ENCODE measurements around the gene USP9X.
"Not testable (repeated sequence)": the region's sequence is repeated elsewhere in the genome, so short reads cannot be mapped to it uniquely, and the experiment has no call there.

Gene USP9X

DNA sequence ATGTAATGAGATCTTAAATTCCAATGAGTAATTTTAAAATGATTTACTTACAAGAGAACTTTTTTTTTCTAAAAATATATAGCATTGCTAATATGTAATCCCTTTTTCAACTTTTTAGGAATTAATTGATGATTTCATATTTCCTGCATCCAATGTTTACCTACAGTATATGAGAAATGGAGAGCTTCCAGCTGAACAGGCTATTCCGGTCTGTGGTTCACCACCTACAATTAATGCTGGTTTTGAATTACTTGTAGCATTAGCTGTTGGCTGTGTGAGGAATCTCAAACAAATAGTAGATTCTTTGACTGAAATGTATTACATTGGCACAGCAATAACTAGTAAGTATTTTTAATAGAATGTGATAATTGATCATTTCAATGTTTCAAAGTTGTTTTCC is 113.2 kb downstream of the USP9X start:
- DNase-seq (ENCODE audit: low read depth): no peak

- no peak for DNase-seq (ENCODE audit: low read depth)
Observed at GRCh38 chrX:41200785-41201184, 115.5 kb downstream of the USP9X start.

DNA sequence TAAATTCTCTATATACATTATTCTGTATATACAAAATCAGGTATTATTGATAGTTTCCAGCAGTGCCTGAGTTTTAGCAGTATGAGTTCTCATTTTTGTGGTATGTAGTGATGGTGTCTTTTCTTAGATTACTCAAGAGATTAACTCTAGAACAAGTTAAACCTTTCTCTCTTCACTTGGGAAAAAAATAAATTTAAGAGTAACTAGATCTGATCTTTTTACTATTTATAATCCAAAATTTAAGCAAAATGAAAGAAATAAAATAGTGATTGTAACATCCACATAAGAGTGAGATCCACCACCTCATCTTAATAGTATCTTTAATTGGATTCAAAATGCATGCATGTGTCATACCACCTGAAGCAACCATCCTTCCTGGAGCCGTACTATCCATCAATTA is 124.6 kb downstream of the USP9X start:
- DNase-seq (ENCODE audit: low read depth): no peak

- DNase-seq (ENCODE audit: low read depth): no peak
Observed at GRCh38 chrX:41224605-41225004, 139.4 kb downstream of the USP9X start.

- DNase-seq (ENCODE audit: low read depth): no peak
Observed at GRCh38 chrX:41233988-41234387, 148.7 kb downstream of the USP9X start.

- DNase-seq (ENCODE audit: low read depth): not testable (repeated sequence)
Observed at GRCh38 chrX:41234471-41234870, 149.2 kb downstream of the USP9X start.

DNA sequence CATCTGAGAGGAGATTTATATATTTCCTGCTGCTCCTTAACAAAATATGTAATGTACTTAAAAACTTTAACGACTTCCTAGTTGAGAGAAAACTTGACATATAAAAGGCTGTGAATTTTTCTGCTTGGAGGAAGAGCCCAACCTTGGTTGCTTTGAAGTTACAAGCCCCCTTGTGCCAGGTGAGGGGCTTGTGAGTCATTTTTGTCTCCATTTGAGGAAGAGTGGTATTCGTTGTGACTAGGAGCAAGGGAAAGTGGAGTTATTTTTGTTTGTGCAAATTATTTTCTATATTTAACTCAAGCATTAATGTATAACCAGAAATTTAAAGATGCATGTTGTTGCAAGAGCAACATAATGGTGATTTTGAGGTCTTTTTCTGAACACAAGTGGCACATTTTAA is 149.7 kb downstream of the USP9X start:
- DNase-seq (ENCODE audit: low read depth): no peak

DNA sequence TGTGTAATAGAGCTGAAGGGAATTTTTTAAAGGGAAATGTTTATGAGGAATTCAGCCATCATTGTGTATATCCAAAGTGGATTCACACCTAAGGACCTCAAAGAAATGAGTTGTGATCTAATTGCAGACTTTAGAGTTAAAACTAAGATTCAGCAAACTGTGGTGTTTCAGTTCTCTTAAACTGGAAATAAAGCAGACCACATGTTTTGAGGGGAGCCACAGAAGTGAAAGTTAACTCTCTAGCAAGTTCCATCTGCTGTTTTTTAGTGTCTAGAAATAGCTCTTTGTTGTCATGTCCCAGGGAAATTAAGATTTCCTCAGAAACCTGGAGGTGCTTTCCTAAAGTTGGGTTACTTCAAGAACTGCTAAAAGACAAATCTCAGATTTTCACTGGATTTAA is 151.4 kb downstream of the USP9X start:
- no peak for DNase-seq (ENCODE audit: low read depth)

- no peak for DNase-seq (ENCODE audit: low read depth)
Observed at GRCh38 chrX:41240509-41240908, 155.3 kb downstream of the USP9X start.

DNA sequence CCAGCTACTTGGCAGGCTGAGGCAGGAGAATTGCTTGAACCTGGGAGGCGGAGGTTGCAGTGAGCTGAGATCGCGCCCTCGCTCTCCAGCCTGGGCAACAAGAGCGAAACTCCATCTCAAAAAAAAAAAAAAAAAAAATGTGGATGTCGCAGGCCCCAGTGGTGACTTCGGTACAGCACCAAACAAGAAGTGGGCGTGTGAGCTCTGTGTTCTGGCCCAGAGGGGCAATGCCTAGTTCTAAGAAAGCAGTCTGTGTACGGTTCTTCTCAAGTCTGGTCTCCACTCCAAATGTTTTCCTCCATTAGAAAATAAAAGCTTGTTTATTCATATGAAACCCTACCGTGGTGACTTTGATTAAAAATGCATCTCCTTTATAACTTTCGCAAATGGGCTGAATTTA is 156.7 kb downstream of the USP9X start:
- no peak for DNase-seq (ENCODE audit: low read depth)

GRCh38 chrX:41245641-41246040 is 160.4 kb downstream of the USP9X start:
- no peak for DNase-seq (ENCODE audit: low read depth)

- DNase-seq (ENCODE audit: low read depth): no peak
Observed at GRCh38 chrX:41250867-41251266, 165.6 kb downstream of the USP9X start.

- no peak for DNase-seq (ENCODE audit: low read depth)
Observed at GRCh38 chrX:41257801-41258200, 172.6 kb downstream of the USP9X start.

GRCh38 chrX:41258226-41258625 is 173.0 kb downstream of the USP9X start:
- no peak for DNase-seq (ENCODE audit: low read depth)

DNA sequence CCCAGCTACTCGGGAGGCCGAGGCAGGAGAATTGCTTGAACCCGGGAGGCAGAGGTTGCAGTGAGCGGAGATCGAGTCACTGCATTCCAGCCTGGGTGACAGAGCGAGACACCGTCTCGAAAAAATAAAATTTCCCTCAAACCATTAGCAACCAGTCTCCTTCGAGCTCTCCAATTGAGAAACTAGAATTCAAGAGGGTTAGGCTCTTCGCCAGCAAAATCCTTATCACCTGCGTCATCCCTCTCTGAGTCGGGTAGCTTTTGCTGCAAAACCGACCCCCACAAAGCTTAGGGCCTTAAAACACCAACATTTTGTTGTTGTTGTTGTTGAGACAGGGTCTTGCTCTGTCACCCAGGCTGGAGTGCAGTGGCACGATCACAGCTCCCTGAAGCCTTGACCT is 173.6 kb downstream of the USP9X start:
- DNase-seq (ENCODE audit: low read depth): no peak

DNA sequence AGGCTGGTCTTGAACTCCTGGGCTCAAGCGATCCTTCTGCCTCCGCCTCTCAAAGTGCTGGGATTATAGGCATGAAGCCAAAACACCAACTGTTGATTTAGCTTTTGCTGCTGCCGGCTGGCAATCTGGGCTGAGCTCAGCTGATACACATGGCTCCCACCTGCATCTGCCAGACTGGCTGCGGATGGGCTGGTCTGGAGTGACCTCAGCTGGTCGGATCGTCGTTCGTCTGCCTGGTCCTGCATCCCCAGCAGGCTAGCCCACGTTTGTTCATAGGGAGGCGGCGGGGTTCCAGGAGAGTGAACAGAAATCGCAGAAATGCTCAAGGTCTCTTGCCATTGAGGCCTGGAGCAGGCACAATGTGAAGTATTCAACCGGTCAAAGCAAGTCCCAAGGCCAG is 174.3 kb downstream of the USP9X start:
- DNase-seq (ENCODE audit: low read depth): no peak

DNA sequence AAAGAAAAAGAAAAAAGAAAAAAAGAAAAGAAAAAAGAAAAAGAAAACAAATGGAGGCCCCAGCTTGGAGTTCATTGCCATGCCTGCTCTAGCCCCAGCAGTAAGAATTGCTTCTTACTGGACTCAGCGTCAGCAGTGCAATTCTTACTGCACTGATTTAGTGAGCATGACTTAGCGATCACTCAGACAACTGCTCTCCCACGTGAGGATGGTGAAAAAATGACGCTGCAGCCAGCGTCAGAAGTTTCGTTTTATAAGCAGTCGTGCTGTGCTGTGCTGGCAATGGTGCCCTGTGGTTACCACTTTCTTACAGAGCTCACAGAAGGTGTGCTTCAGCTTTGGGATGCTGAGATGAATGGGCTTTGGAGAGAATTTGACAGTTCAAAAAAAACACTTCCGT is 180.4 kb downstream of the USP9X start:
- DNase-seq (ENCODE audit: low read depth): no peak

DNA sequence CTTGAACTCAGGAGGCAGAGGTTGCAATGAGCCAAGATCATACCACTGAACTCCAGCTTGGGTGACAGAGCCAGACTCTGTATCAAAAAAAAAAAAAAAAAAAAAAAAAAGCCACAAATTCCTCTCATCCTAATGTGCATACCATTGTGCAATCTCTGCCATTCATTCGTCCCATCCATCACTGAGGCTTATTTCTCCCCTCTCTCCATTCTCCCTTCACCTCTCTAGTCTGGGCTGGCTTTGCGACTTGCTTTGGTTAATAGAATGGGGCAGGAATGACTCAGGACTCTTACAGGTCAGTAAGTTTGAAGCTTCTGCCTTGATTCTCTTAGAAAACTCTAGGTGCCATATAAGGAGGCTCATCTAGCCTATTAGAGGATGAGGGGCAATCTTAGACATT is 188.4 kb downstream of the USP9X start:
- no peak for DNase-seq (ENCODE audit: low read depth)

DNA sequence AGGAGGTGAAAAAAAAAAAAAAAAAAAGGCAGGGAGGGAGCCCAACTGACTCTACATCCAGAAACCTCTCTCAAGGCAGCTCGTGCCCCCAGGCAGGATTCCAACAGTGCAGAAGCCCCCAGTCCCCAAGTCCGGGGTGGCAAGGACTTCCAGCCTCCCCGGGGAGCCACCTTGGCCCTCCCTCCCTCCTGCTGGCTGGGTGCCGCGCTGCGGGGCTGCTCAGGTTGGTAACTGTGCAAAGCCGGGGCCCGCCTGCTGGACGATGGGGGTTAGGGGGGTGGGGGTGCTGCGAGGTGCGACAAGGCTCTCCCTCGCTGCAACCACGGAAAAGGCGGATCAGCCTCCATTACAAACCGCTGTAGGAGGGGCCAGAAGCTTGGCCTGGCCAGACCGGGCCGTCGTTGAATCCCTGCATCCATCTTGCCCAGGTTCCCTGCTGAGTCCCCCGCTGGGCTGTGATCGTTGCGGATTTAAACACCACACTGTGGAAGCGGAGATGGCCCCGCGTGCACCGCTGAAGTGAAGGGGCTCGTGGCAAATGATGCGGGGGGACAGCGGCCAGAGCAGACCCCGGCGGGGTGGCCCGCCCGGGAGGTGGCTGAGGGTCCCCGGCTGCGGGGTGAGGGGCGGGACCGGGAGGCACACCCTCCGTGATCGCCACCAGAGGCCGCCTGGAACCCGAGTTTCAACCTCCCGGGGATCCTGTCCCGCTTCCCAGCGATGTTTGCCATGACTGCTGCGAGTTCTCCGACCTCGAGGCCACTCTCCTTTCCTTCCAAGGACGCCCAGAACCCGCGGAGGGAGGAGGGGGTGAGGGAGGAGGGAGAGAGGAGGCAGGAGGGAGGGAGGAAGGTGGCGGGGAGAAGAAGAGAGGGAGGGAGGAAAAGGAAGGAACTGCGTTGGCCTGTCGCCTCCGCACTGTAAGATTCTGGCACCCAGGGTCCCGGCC is 190.7 kb downstream of the USP9X start:
- DNase-seq (ENCODE audit: low read depth): no peak

DNA sequence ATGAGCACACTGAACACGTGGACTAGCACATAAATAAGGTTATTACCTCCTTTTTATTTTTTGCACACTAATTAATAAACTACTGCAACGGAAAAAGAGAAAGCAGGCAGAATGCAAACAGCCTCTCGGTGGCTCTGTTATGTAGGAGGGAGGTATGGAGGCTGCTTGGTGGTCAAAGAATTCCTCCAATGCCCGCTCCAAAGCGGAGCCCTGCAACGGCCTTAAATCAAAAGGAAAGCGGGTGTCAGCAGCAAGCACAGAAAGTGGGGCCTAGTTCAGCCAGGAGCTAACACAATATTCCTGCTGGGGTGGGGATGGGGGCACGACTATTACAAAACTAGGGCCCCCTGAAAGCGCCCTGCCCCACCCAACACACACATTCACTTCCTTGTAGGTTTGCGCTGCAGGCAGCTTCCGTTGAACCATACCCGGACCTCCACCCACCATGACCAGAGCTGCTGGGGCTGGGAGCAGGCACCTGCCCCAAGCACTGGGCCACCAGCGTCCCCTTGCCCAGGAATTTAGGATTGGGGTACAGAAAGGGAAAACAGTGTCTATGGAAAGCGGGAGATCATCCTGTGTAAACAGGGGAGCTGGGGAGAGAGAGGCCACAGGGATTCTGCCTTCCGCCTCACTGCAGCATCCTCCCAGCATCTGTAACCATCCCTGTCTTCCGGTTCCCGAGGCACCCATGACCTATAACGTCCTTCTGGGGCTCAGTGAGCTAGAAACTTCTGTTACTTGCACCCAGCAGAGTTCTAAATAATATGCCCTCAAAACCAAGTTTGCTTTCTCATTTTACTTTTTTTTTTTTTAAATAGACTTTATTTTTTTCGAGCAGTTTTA is 191.6 kb downstream of the USP9X start:
- DNase-seq (ENCODE audit: low read depth): no peak

- DNase-seq (ENCODE audit: low read depth): not testable (repeated sequence)
Observed at GRCh38 chrX:41282307-41282706, 197.1 kb downstream of the USP9X start.

- not testable (repeated sequence) for DNase-seq (ENCODE audit: low read depth)
Observed at GRCh38 chrX:41285928-41286327, 200.7 kb downstream of the USP9X start.
